ENCODE results near the gene IGLL5.
"Not testable (repeated sequence)": the region's sequence is repeated elsewhere in the genome, so short reads cannot be mapped to it uniquely, and the experiment has no call there.

Gene IGLL5

GRCh38 chr22:22916952-22917290 lies 29.3 kb downstream of the IGLL5 start:
- DNase-seq, result no peak

DNA sequence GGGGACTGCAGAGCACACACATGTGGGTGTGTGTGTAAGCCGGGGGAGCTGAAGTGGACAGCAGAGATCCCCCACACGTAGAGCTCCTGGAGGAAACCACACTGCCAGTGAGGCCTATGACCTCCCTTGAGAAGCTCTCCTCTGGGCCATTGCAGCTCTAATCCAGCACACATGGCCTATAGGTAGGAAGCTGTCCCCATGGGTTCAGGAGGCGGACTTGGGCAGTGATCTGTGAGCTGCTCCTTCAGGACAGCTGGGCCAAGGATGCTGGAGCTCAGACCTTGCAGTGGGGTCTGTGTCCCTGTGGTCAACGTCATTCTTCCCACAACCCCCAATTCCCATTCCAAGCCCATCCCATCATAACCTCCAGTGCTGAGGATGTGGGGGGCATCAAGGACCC lies 29.8 kb downstream of the IGLL5 start:
- no peak for DNase-seq

DNA sequence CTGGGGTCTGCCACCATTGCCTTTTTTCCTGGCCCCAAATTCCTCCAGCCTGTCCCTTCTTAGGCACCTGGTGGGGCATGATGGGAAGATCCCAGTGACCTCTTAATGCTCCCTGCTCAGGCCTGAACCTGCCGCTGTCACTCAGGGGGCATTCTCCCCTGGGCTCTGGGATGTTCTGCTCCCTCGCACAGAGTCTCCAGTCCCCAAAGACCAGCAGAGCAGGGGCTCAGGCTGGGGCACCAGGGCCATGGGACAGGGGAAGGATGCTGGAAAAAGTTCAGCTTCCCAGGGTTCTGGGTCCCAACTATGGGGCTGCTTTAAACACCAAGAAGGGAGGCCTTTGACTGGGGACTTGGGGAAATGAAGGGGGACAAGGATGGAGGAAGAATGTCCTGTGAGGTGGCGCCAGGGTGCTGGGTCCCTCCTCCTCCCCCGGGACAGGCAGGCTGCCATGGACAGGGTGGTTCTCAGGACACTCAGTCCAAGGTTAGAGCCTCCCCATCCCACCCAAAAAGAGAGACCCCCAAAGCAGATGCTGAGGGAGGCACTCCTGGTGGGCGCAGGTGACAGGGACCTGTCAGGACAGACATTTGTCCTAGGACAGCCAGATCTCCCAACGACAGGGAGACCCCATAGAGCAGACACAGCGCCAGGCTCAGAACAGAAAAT lies 30.8 kb downstream of the IGLL5 start:
- DNase-seq, result no peak

- no peak for DNase-seq
Measured at GRCh38 chr22:22919041-22919440, 31.4 kb downstream of the IGLL5 start.

DNA sequence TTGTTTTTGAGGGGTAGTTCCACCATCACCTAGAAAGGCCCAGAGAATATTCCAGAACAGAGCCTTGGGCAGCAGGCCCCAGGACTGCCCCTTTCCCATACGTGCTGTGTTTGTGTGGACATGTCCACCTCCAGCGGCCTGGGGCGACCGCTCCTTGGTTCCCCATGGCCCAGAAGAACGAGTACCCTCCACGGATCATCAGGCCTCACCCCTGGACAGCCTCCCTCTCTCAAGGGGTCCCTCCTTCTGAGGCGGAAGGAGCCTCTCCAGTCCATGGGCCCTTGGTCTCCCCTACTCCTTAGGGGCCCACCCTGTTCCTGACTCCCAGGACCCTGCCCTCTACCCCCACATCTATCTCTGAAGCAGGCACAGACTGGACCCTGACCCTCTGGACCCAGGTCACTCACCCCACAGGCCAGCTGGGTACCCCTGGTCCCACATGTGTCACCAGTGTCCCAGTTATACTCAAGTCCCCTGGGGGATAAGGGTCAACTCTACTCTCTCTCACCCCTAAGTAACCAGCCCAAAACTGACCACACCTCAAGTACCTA lies 32.6 kb downstream of the IGLL5 start:
- no peak for DNase-seq

- no peak for DNase-seq
Measured at GRCh38 chr22:22920910-22921550, 33.4 kb downstream of the IGLL5 start.

- DNase-seq, result no peak
Measured at GRCh38 chr22:22921575-22921974, 34.0 kb downstream of the IGLL5 start.

GRCh38 chr22:22922092-22922953 lies 34.7 kb downstream of the IGLL5 start:
- not testable (repeated sequence) for DNase-seq

- no peak for DNase-seq
Measured at GRCh38 chr22:22922954-22923319, 35.3 kb downstream of the IGLL5 start.

GRCh38 chr22:22923379-22923778 lies 35.8 kb downstream of the IGLL5 start:
- no peak for DNase-seq

- DNase-seq, result no peak
Measured at GRCh38 chr22:22923930-22924329, 36.3 kb downstream of the IGLL5 start.

DNA sequence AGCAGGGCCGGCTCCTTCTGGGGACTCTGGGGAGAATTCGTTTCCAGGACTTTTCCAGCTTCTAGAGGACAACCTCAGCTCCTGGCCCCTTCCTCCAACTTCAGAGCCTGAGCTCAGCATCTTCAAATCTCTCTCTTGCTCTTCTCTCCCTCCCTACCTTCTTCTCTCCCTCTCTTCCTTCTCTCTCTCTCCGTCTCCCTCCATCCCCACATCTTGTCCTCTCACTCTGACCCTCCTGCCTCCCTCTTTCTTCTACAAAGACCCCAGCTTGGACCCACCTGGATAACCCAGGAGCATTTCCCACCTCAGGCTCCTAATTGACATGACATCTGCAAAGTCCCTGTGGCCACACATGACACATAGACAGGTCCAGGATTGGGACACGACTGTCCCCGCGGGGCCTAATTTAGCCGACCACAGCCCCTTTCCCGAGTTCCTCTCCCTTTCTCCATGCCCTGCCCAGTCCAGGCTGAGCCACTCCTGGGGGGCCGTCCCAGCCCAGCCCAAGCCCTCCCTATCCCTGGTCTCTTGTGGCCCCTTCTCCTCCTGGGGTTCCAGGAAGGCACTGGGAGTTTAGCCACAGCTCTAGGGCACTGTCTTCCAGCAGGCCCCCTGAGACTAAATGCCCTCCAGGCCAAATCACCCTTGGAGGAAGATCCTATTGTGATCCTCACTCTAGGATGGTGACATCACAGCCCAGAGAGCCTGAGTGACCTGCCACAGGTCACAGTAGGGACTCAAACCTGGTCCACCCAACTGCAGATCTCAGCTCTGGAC lies 36.9 kb downstream of the IGLL5 start:
- no peak for DNase-seq

GRCh38 chr22:22925146-22925804 lies 37.7 kb downstream of the IGLL5 start:
- DNase-seq, result no peak

DNA sequence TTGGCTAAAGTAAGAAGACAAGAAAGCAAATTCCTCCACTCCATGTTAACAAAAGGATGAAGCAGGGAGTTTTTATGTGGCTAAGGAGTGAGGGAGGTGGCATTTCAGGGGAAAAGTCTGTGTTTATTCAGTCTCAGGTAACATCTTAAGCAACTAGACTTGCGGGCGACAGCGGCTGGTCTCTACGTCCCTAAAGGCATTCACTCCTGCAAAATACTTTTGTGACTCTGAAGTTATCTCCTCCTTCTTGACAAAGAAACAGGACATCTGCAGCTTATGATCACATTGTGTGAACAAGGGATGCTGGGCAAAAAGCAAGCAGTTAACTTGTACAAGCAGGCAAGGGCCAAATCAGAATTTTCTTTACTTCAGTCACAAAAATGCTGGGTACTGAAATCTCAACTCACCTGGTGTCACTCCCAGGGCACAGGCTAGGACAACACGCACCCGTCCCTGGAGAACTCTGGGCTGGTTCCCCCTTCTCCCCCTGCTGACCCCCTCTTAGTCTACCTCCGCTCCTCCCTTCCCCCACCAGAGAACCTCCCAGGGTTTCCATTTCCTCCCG lies 38.3 kb downstream of the IGLL5 start:
- no peak for DNase-seq

- no peak for DNase-seq
Measured at GRCh38 chr22:22926370-22927195, 39.0 kb downstream of the IGLL5 start.

GRCh38 chr22:22927196-22927887 lies 39.7 kb downstream of the IGLL5 start:
- no peak for DNase-seq

- DNase-seq, result no peak
Measured at GRCh38 chr22:22927888-22928665, 40.5 kb downstream of the IGLL5 start.

GRCh38 chr22:22928666-22929380 lies 41.2 kb downstream of the IGLL5 start:
- no peak for DNase-seq
